Activated gamma-delta T cell treated with Interleukin-2 at 50 U/mL for 16 hours (primary cell): ENCODE data around the gene FNDC3B.

Source experiments
- DNase-seq: peaks from one replicate; pipeline ENCODE4 v3.0.0-alpha.2; 2020

FNDC3B gene

GRCh38 chr3:172057059-172057458, 17.7 kb downstream of the FNDC3B start:
- DNase-seq: no peak

- no peak for DNase-seq
Measured at GRCh38 chr3:172057624-172058327, 18.4 kb downstream of the FNDC3B start.

GRCh38 chr3:172059532-172059931, 20.2 kb downstream of the FNDC3B start:
- DNase-seq: no peak

GRCh38 chr3:172060234-172060633, 20.9 kb downstream of the FNDC3B start:
- DNase-seq: no peak

GRCh38 chr3:172061724-172062184, 22.4 kb downstream of the FNDC3B start:
- DNase-seq: no peak

- DNase-seq: no peak
Measured at GRCh38 chr3:172062761-172063160, 23.4 kb downstream of the FNDC3B start.

- no peak for DNase-seq
Measured at GRCh38 chr3:172063456-172064432, 24.4 kb downstream of the FNDC3B start.

GRCh38 chr3:172065527-172065926, 26.1 kb downstream of the FNDC3B start:
- no peak for DNase-seq

GRCh38 chr3:172065967-172066762, 26.8 kb downstream of the FNDC3B start:
- no peak for DNase-seq

GRCh38 chr3:172066880-172067796, 27.8 kb downstream of the FNDC3B start:
- no peak for DNase-seq

GRCh38 chr3:172067837-172068440, 28.6 kb downstream of the FNDC3B start:
- DNase-seq: no peak

- DNase-seq: no peak
Measured at GRCh38 chr3:172068977-172069376, 29.6 kb downstream of the FNDC3B start.

GRCh38 chr3:172069478-172069877, 30.1 kb downstream of the FNDC3B start:
- DNase-seq: no peak

GRCh38 chr3:172070269-172070668, 30.9 kb downstream of the FNDC3B start:
- no peak for DNase-seq

- DNase-seq: no peak
Measured at GRCh38 chr3:172070802-172071201, 31.4 kb downstream of the FNDC3B start.

- DNase-seq: no peak
Measured at GRCh38 chr3:172071780-172072330, 32.5 kb downstream of the FNDC3B start.

- DNase-seq: no peak
Measured at GRCh38 chr3:172072543-172072942, 33.2 kb downstream of the FNDC3B start.

- no peak for DNase-seq
Measured at GRCh38 chr3:172073262-172073915, 34.0 kb downstream of the FNDC3B start.

GRCh38 chr3:172074032-172074431, 34.7 kb downstream of the FNDC3B start:
- no peak for DNase-seq

- DNase-seq: no peak
Measured at GRCh38 chr3:172074586-172074985, 35.2 kb downstream of the FNDC3B start.

GRCh38 chr3:172076212-172076611, 36.8 kb downstream of the FNDC3B start:
- no peak for DNase-seq
